SK-N-SH (cell line): ENCODE results near the gene PSG4. TPM values are rescaled to one million over a fixed set of nuclear protein-coding genes. Genes with fewer than 3 reads are reported as not detected.
A peak's percentile ranks its signal among the peaks of the same experiment; 100 is the strongest.
"Not testable (repeated sequence)": the region's sequence is repeated elsewhere in the genome, so short reads cannot be mapped to it uniquely, and the experiment has no call there.

Source experiments
- CTCF ChIA-PET: fragments of 300-600, 350-600 bp; formaldehyde crosslinking; extraction: SDS; loops from one replicate; lab custom pipeline; 2021; lab: Yijun Ruan, JAX
- POLR2A ChIA-PET: fragments of 350-600 bp; sonication (Branson Sonifier 250); formaldehyde crosslinking; extraction: SDS; loops from one replicate; lab custom pipeline; 2020; ENCODE audit warnings: antibody characterized with exemption, inconsistent platforms; lab: Yijun Ruan, JAX
- DNase-seq: peaks from one replicate; pipeline ENCODE4 v3.0.0; 2012
- H2AFZ ChIP-seq: fragments of 200-600 bp; sonication (generic); 2 replicates; pipeline ENCODE4 v1.8.1; 2016; ENCODE audit warnings: antibody characterized with exemption, mild to moderate bottlenecking, low read depth
- H3F3A ChIP-seq: fragments of 200-600 bp; sonication (generic); replicated peaks from 2 replicates; pipeline ENCODE3; 2016; ENCODE audit warnings: antibody characterized with exemption, mild to moderate bottlenecking; ENCODE audit not compliant: insufficient read depth
- H3K27ac ChIP-seq, 2 experiments: fragments of 200-500 bp in 1 of 2; fragments of 200-600 bp in 1 of 2; sonication (Bioruptor generic) in 1 of 2; sonication (generic), shearing (Covaris generic) in 1 of 2; 2 replicates each; pipeline versions ENCODE4 v1.5.1 to v1.6.1; 2014 to 2016; ENCODE audit warnings: low read depth in 2 of 2, inconsistent platforms in 1 of 2, low read length in 1 of 2, mild to moderate bottlenecking in 1 of 2, mixed read lengths in 1 of 2
- H3K27me3 ChIP-seq: fragments of 200-600 bp; sonication (generic), shearing (Covaris generic); 2 replicates; pipeline ENCODE4 v1.6.1; 2016; ENCODE audit warnings: mixed run types; ENCODE audit not compliant: insufficient read depth
- H3K36me3 ChIP-seq, 2 experiments: fragments of 200-500 bp in 1 of 2; fragments of 200-600 bp in 1 of 2; sonication (Bioruptor generic) in 1 of 2; sonication (generic) in 1 of 2; replicated peaks in 1 of 2; 2 replicates each; pipeline versions ENCODE3 to v1.5.1; 2014 to 2016; ENCODE audit warnings: low read length in 1 of 2, mild to moderate bottlenecking in 1 of 2; ENCODE audit not compliant: insufficient read depth in 2 of 2, control insufficient read depth in 1 of 2
- H3K4me1 ChIP-seq, 2 experiments: fragments of 200-500 bp in 1 of 2; fragments of 200-600 bp in 1 of 2; sonication (Bioruptor generic) in 1 of 2; sonication (generic), shearing (Covaris generic) in 1 of 2; 2 replicates each; pipeline versions ENCODE4 v1.5.1 to v1.6.1; 2014 to 2016; ENCODE audit warnings: low read depth in 1 of 2, low read length in 1 of 2, mixed run types in 1 of 2; ENCODE audit not compliant: insufficient read depth in 2 of 2, control insufficient read depth in 1 of 2
- H3K4me2 ChIP-seq: fragments of 200-600 bp; sonication (generic), shearing (Covaris generic); 2 replicates; pipeline ENCODE4 v1.6.1; 2017; ENCODE audit warnings: mixed run types
- H3K4me3 ChIP-seq, 2 experiments: fragments of 200-500 bp in 1 of 2; fragments of 200-600 bp in 1 of 2; sonication (Bioruptor generic) in 1 of 2; sonication (generic), shearing (Covaris generic) in 1 of 2; 2 replicates each; pipeline versions ENCODE4 v1.5.1 to v1.8.1; 2014 to 2016; ENCODE audit warnings: low read depth in 2 of 2, inconsistent platforms in 1 of 2, low read length in 1 of 2, mild to moderate bottlenecking in 1 of 2, mixed read lengths in 1 of 2, moderate library complexity in 1 of 2
- H3K79me2 ChIP-seq: fragments of 200-600 bp; sonication (generic); 2 replicates; pipeline ENCODE4 v1.8.1; 2017; ENCODE audit warnings: mild to moderate bottlenecking; ENCODE audit not compliant: insufficient read depth
- H3K9ac ChIP-seq: fragments of 200-600 bp; sonication (generic); 2 replicates; pipeline ENCODE4 v1.6.1; 2017; ENCODE audit warnings: mixed run types
- H3K9me2 ChIP-seq: fragments of 200-600 bp; sonication (generic); 2 replicates; pipeline ENCODE4 v1.6.1; 2017; ENCODE audit warnings: mixed run types
- H3K9me3 ChIP-seq: fragments of 200-600 bp; sonication (generic); 2 replicates; pipeline ENCODE4 v1.6.1; 2017; ENCODE audit warnings: mixed run types, mild to moderate bottlenecking, moderate library complexity
- H4K20me1 ChIP-seq: fragments of 200-600 bp; sonication (generic); 2 replicates; pipeline ENCODE4 v1.6.1; 2017; ENCODE audit warnings: mild to moderate bottlenecking, mixed run types; ENCODE audit not compliant: insufficient read depth
- GATA2 ChIP-seq: sonication (generic); formaldehyde crosslinking; IDR thresholded peaks from 2 replicates; pipeline ENCODE4 v1.5.0; 2020; ENCODE audit warnings: mild to moderate bottlenecking, missing genetic modification reagents
- RAD21 ChIP-seq: IDR thresholded peaks from 2 replicates; pipeline ENCODE4 v1.6.1; 2012; ENCODE audit warnings: mild to moderate bottlenecking, low read length
- SMC3 ChIP-seq: IDR thresholded peaks from 2 replicates; pipeline ENCODE4 v1.6.1; 2012; ENCODE audit warnings: low read depth, low read length, improper control_type of control experiment
- WGBS: methylation state at CpG from one replicate; pipeline ENCODE4 v1.1.6; 2017; ENCODE audit warnings: low lambda C conversion rate; 5-methylcytosine and 5-hydroxymethylcytosine counted together
- polyA plus RNA-seq, 3 experiments: library from polyadenylated mRNA; depleted of rRNA; stranded (reverse); fragments of >200 nt; gene quantifications; 2 replicates each; pipeline ENCODE4 v1.2.3, GENCODE V29; 2012
- TF ChIP-seq, protein P1 (sequence below): fragments of 200-600 bp; sonication (generic); IDR thresholded peaks from 2 replicates; pipeline ENCODE4 v1.6.1; 2017; ENCODE audit warnings: antibody characterized with exemption, mild to moderate bottlenecking, moderate library complexity
- TF ChIP-seq, protein P2 (sequence below): IDR thresholded peaks from 2 replicates; pipeline ENCODE4 v1.6.1; 2012; ENCODE audit warnings: mild to moderate bottlenecking, low read depth, low read length, moderate library complexity
- TF ChIP-seq, protein P3 (sequence below): IDR thresholded peaks from 2 replicates; pipeline ENCODE4 v1.4.0; 2012; ENCODE audit warnings: low read depth, borderline replicate concordance

Gene PSG4
- polyA plus RNA-seq, 1 of the 3 experiments (the other 2 are of a cell fraction) = 175 TPM

DNA sequence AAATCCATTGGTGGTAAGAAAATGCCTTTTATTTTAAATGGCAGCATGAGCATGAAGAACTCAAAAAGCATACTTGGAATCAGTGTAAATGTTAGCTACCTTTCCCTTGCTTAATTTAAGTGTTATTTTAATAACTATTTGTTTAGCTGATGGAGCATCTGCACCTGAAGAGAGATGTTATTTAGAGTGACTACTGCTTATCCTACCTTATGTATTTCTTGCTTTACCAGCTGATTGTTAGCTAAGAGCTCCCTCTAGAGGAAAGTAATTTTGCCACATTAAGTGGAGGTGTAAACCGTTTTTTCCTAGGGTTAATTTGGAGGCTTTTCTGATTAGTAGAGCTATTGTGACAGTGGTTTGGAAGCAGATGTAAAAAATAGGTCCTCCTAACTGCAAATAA lies 21.5 kb upstream of the PSG4 start:
- H3K9me3 ChIP-seq, H3K9ac ChIP-seq, H3F3A ChIP-seq, POLR2A ChIA-PET, H3K4me2 ChIP-seq, DNase-seq, CTCF ChIA-PET, H2AFZ ChIP-seq, H3K4me3 ChIP-seq, H3K27me3 ChIP-seq, H3K27ac ChIP-seq, H3K9me2 ChIP-seq, H3K36me3 ChIP-seq, H3K4me1 ChIP-seq, H4K20me1 ChIP-seq, H3K79me2 ChIP-seq: not testable (repeated sequence)
- WGBS = 4% methylated on average over 1 of the region's 1 CpG
- TF ChIP-seq, protein P1, sequence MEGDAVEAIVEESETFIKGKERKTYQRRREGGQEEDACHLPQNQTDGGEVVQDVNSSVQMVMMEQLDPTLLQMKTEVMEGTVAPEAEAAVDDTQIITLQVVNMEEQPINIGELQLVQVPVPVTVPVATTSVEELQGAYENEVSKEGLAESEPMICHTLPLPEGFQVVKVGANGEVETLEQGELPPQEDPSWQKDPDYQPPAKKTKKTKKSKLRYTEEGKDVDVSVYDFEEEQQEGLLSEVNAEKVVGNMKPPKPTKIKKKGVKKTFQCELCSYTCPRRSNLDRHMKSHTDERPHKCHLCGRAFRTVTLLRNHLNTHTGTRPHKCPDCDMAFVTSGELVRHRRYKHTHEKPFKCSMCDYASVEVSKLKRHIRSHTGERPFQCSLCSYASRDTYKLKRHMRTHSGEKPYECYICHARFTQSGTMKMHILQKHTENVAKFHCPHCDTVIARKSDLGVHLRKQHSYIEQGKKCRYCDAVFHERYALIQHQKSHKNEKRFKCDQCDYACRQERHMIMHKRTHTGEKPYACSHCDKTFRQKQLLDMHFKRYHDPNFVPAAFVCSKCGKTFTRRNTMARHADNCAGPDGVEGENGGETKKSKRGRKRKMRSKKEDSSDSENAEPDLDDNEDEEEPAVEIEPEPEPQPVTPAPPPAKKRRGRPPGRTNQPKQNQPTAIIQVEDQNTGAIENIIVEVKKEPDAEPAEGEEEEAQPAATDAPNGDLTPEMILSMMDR = 0 out of 2 replicates have a peak, but pooled peaks have one; percentile 12

DNA sequence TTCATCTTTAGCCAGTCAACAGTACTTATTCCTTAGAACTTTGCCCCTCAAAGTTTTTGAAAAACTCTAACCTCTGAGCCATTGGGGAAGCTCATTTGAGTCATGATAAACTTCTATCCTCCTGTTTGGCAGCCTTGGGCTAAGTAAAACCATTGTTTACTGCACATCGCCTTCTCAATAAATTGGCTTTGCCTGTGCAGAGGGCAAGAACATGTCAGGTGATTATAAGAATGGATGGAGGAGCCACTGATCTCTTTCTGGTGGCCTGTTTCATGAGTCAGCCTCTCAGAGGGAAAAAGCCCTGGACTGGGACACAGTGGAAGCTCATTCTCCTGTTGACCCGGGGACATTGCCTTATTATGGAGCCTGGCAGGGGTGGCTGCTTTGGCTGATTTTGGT lies 19.4 kb upstream of the PSG4 start:
- Histone ChIP-seq H2AFZ (no peak overlapping the region; the same call in 1 of the 2 replicates), H3F3A (no peaks in the 10 kb centered on the region), H3K9ac (no peak overlapping the region; the same call in 1 of the 2 replicates), H3K4me1 (peaks cover 0 to 4% of the 10 kb centered on the region in 2 experiments; a peak in 1 of 4 replicates), H4K20me1 (no peaks in the 10 kb centered on the region), H3K4me3 (no peak overlapping the region), H3K9me3 (peaks cover 7% of the 10 kb centered on the region), H3K79me2 (no peaks in the 10 kb centered on the region), H3K36me3 (no peaks in the 10 kb centered on the region), H3K4me2 (no peak overlapping the region; the same call in 1 of the 2 replicates), H3K27me3 (no peaks in the 10 kb centered on the region), H3K27ac (peak overlapping the region in 1 of 2 experiments; percentile 54; a peak in 2 of 4 replicates), H3K9me2 (no peaks in the 10 kb centered on the region)
- POLR2A ChIA-PET = no interaction called here
- DNase-seq = no peak
- CTCF ChIA-PET = no interaction called here
- WGBS = 33% methylated on average over 2 of the region's 2 CpGs
- TF ChIP-seq SMC3 (no peak), GATA2 (CRISPR knock-in tag) (no peak), RAD21 (no peak)
- TF ChIP-seq, protein P2, sequence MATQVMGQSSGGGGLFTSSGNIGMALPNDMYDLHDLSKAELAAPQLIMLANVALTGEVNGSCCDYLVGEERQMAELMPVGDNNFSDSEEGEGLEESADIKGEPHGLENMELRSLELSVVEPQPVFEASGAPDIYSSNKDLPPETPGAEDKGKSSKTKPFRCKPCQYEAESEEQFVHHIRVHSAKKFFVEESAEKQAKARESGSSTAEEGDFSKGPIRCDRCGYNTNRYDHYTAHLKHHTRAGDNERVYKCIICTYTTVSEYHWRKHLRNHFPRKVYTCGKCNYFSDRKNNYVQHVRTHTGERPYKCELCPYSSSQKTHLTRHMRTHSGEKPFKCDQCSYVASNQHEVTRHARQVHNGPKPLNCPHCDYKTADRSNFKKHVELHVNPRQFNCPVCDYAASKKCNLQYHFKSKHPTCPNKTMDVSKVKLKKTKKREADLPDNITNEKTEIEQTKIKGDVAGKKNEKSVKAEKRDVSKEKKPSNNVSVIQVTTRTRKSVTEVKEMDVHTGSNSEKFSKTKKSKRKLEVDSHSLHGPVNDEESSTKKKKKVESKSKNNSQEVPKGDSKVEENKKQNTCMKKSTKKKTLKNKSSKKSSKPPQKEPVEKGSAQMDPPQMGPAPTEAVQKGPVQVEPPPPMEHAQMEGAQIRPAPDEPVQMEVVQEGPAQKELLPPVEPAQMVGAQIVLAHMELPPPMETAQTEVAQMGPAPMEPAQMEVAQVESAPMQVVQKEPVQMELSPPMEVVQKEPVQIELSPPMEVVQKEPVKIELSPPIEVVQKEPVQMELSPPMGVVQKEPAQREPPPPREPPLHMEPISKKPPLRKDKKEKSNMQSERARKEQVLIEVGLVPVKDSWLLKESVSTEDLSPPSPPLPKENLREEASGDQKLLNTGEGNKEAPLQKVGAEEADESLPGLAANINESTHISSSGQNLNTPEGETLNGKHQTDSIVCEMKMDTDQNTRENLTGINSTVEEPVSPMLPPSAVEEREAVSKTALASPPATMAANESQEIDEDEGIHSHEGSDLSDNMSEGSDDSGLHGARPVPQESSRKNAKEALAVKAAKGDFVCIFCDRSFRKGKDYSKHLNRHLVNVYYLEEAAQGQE = no peak
- TF ChIP-seq, protein P3, sequence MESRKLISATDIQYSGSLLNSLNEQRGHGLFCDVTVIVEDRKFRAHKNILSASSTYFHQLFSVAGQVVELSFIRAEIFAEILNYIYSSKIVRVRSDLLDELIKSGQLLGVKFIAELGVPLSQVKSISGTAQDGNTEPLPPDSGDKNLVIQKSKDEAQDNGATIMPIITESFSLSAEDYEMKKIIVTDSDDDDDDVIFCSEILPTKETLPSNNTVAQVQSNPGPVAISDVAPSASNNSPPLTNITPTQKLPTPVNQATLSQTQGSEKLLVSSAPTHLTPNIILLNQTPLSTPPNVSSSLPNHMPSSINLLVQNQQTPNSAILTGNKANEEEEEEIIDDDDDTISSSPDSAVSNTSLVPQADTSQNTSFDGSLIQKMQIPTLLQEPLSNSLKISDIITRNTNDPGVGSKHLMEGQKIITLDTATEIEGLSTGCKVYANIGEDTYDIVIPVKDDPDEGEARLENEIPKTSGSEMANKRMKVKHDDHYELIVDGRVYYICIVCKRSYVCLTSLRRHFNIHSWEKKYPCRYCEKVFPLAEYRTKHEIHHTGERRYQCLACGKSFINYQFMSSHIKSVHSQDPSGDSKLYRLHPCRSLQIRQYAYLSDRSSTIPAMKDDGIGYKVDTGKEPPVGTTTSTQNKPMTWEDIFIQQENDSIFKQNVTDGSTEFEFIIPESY = no peak

DNA sequence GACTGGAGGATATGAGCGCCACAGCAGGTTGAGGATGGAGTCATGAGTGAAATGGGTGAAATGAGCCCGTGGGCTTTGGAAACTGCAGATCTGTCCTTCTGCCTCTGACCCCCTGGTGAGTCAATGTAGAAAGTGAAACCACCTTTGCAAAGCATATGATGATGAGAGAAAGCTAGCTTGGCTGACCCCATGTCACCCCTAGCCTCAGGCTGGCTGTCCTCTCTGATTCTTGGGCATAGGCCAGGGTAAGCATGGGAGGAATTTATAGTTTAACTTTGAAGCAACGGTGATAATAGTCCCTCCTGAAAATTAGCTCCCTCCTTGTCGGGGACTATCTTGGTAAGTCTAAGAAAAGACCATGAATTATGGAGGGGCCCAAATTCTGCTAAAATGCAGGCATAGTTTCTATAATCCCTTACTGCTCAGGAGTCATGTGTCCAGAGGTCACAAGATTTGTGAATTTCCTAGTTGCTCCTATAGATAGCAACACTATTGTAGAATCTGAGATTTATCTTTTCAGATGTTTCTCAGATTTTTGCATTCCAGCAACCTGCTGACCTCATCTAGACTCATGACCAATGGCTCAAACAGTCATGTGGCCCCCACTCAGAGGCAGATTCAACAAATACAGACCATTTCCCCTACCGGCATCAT lies 18.9 kb upstream of the PSG4 start:
- H3F3A ChIP-seq, CTCF ChIA-PET, DNase-seq, H3K36me3 ChIP-seq, H4K20me1 ChIP-seq, H3K9me2 ChIP-seq, H3K9me3 ChIP-seq, H3K4me1 ChIP-seq, POLR2A ChIA-PET, H3K79me2 ChIP-seq, H3K27me3 ChIP-seq, H3K4me3 ChIP-seq: not testable (repeated sequence)
- 19% methylated on average over 4 of the region's 5 CpGs for WGBS
- H3K27ac ChIP-seq = peak overlapping the region in 1 of 2 experiments; percentile 54; a peak in 2 of 4 replicates
- H3K9ac ChIP-seq = peak overlapping the region; percentile 24; the same call in 1 of the 2 replicates
- peak overlapping the region; percentile 47; the same call in 1 of the 2 replicates for H2AFZ ChIP-seq
- peak overlapping the region; percentile 47 for H3K4me2 ChIP-seq

DNA sequence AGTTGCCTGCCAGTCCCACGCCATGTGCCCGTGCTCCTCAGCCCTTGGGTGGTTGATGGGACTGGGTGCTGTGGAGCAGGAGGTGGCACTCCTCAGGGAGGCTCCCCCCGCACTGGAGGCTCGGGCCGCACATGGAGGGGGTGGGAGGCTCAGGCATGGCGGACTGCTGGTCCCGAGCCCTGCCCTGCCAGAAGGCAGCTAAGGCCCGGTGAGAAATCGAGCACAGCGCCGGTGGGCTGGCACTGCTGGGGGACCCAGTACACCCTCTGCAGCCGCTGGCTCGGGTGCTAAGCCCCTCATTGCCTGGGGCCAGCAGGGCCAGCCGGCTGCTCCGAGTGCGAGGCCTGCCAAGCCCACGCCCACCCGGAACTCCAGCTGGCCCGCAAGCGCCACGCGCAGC lies 16.5 kb upstream of the PSG4 start:
- CTCF ChIA-PET = interaction anchor here (1.5 to 2.2 kb wide), 2 partner anchors 11 to 15 kb away, joined by 4 to 7 read pairs; no protein-coding TSS in a partner anchor
- H3K4me3 ChIP-seq, H3F3A ChIP-seq, H3K27ac ChIP-seq, H3K4me1 ChIP-seq, H2AFZ ChIP-seq, DNase-seq, H3K27me3 ChIP-seq, H4K20me1 ChIP-seq, POLR2A ChIA-PET, H3K79me2 ChIP-seq, H3K9me2 ChIP-seq, H3K9me3 ChIP-seq, H3K36me3 ChIP-seq, H3K9ac ChIP-seq, H3K4me2 ChIP-seq: not testable (repeated sequence)
- WGBS = 43% methylated on average over 4 of the region's 22 CpGs
